HepG2 (cell line): ENCODE data around the gene DGCR2. TPM values are rescaled to one million over a fixed set of nuclear protein-coding genes. Genes with fewer than 3 reads are reported as not detected.

Experiments used
- ATAC-seq: fragments of 200-7000 bp; cut with Tn5 transposase; 3 replicates; pipeline ENCODE4 v1.9.1; 2020; ENCODE audit warnings: mild to moderate bottlenecking, moderate library complexity
- BruUV-seq: library from RNA; stranded (reverse); fragments of 400-500 nt; replicated peaks from 2 replicates; lab custom pipeline; 2021; lab: Mats Ljungman, UMichigan
- CTCF ChIA-PET: fragments of 300-600 bp; formaldehyde crosslinking; extraction: SDS; loops from one replicate; lab custom pipeline; 2021; ENCODE audit warnings: low total read pairs, inconsistent platforms, low intra/inter-chr PET ratio; lab: Yijun Ruan, JAX
- POLR2A ChIA-PET: fragments of 350-600 bp; sonication (Branson Sonifier 250); formaldehyde crosslinking; loops from one replicate; lab custom pipeline; 2020; ENCODE audit warnings: antibody characterized with exemption, inconsistent platforms; lab: Yijun Ruan, JAX
- DNase-seq: peaks from one replicate; pipeline ENCODE4 v3.0.0-alpha.2; 2015; ENCODE audit warnings: low spot score
- FAIRE-seq: peaks from 3 replicates; lab custom pipeline; 2011; peaks lifted over from hg19 to GRCh38; lab: Jason Lieb, UNC
- H2AFZ ChIP-seq: one replicate; pipeline ENCODE4 v1.6.1; 2011; ENCODE audit warnings: low read length, inconsistent platforms
- H3K27ac ChIP-seq: fragments of 300-600 bp; 3 replicates; pipeline ENCODE4 v1.8.0; 2011; ENCODE audit warnings: mixed run types, mild to moderate bottlenecking, mixed read lengths, low read length, inconsistent platforms; ENCODE audit not compliant: insufficient read depth; ENCODE audit errors: extremely low read length
- H3K27me3 ChIP-seq, 2 experiments: fragments of 200-600 bp in 1 of 2; 2 replicates in 1 of 2; 3 replicates in 1 of 2; pipeline versions ENCODE4 v1.6.0 to v1.8.0; 2011; ENCODE audit warnings: low read length in 2 of 2, mild to moderate bottlenecking in 2 of 2, moderate library complexity in 2 of 2, inconsistent platforms in 1 of 2; ENCODE audit not compliant: insufficient read depth in 2 of 2, control insufficient read depth in 1 of 2
- H3K36me3 ChIP-seq, 2 experiments: fragments of 200-600 bp in 1 of 2; replicated peaks in 1 of 2; 2 replicates in 1 of 2; 3 replicates in 1 of 2; pipeline versions ENCODE4 v1.5.1 to v1.8.0; 2011; ENCODE audit warnings: low read length in 2 of 2, inconsistent platforms in 1 of 2; ENCODE audit not compliant: insufficient read depth in 2 of 2, control insufficient read depth in 1 of 2
- H3K4me1 ChIP-seq: 2 replicates; pipeline ENCODE4 v1.5.1; 2012; ENCODE audit warnings: low read length, inconsistent platforms; ENCODE audit not compliant: insufficient read depth
- H3K4me2 ChIP-seq: 2 replicates; pipeline ENCODE4 v1.6.0; 2011; ENCODE audit warnings: low read depth, low read length, inconsistent platforms
- H3K4me3 ChIP-seq, 3 experiments: fragments of 200-600 bp in 1 of 3; sonication (generic), shearing (Covaris generic) in 1 of 3; replicated peaks in 1 of 3; 2 replicates each; pipeline ENCODE4 v1.5.1; 2011 to 2016; ENCODE audit warnings: low read length in 3 of 3, inconsistent platforms in 2 of 3, low read depth in 2 of 3, mild to moderate bottlenecking in 2 of 3, control low read depth in 1 of 3, mixed read lengths in 1 of 3; ENCODE audit not compliant: insufficient read depth in 1 of 3
- H3K79me2 ChIP-seq: one replicate; pipeline ENCODE4 v1.6.1; 2011; ENCODE audit warnings: low read length, inconsistent platforms; ENCODE audit not compliant: insufficient read depth
- H3K9ac ChIP-seq: 2 replicates; pipeline ENCODE4 v1.6.0; 2011; ENCODE audit warnings: mild to moderate bottlenecking, low read depth, low read length, inconsistent platforms; ENCODE audit not compliant: insufficient read depth
- H3K9me3 ChIP-seq: 2 replicates; pipeline ENCODE4 v1.5.1; 2012; ENCODE audit warnings: mild to moderate bottlenecking, low read length
- H4K20me1 ChIP-seq: 2 replicates; pipeline ENCODE4 v1.6.0; 2011; ENCODE audit warnings: inconsistent platforms, mild to moderate bottlenecking, low read length, moderate library complexity; ENCODE audit not compliant: insufficient read depth
- ARID3A ChIP-seq: IDR thresholded peaks from 2 replicates; pipeline ENCODE4 v1.6.1; 2012; ENCODE audit warnings: low read depth, low read length, improper control_type of control experiment
- CTCF ChIP-seq: sonication (generic); formaldehyde crosslinking; IDR thresholded peaks from 2 replicates; pipeline ENCODE4 v1.5.0; 2020; ENCODE audit warnings: mild to moderate bottlenecking, missing genetic modification reagents, moderate library complexity
- GATAD2A ChIP-seq: IDR thresholded peaks from 2 replicates; pipeline ENCODE4 v1.6.1; 2016
- IRF9 ChIP-seq: sonication (generic); formaldehyde crosslinking; IDR thresholded peaks from 2 replicates; pipeline ENCODE4 v1.8.0; 2022; ENCODE audit warnings: missing genetic modification reagents, mild to moderate bottlenecking, borderline replicate concordance
- MTA1 ChIP-seq: sonication (generic); formaldehyde crosslinking; IDR thresholded peaks from 2 replicates; pipeline ENCODE4 v1.4.0; 2020; ENCODE audit warnings: missing genetic modification reagents, mild to moderate bottlenecking, borderline replicate concordance
- SAP130 ChIP-seq: IDR thresholded peaks from 2 replicates; pipeline ENCODE4 v1.6.1; 2016; ENCODE audit warnings: low read depth
- SMC3 ChIP-seq: IDR thresholded peaks from 2 replicates; pipeline ENCODE4 v1.6.1; 2011; ENCODE audit warnings: low read length, improper control_type of control experiment
- STAG1 ChIP-seq: sonication (generic); formaldehyde crosslinking; IDR thresholded peaks from 2 replicates; pipeline ENCODE4 v1.4.0; 2020; ENCODE audit warnings: missing genetic modification reagents
- ZBTB1 ChIP-seq: sonication (generic); formaldehyde crosslinking; IDR thresholded peaks from 2 replicates; pipeline ENCODE4 v1.4.0; 2020; ENCODE audit warnings: missing genetic modification reagents, borderline replicate concordance
- ZBTB46 ChIP-seq: sonication (generic); formaldehyde crosslinking; IDR thresholded peaks from 2 replicates; pipeline ENCODE4 v1.4.0; 2020; ENCODE audit warnings: mild to moderate bottlenecking, missing genetic modification reagents, borderline replicate concordance
- ZEB1 ChIP-seq: IDR thresholded peaks from 2 replicates; pipeline ENCODE4 v1.6.1; 2012; ENCODE audit warnings: mild to moderate bottlenecking, low read depth, inconsistent platforms; ENCODE audit not compliant: insufficient replicate concordance
- ZNF451 ChIP-seq: sonication (generic); formaldehyde crosslinking; IDR thresholded peaks from 2 replicates; pipeline ENCODE4 v1.5.0; 2020; ENCODE audit warnings: mild to moderate bottlenecking, missing genetic modification reagents
- ZNF501 ChIP-seq: sonication (generic); formaldehyde crosslinking; IDR thresholded peaks from 2 replicates; pipeline ENCODE4 v1.5.1; 2020; ENCODE audit warnings: mild to moderate bottlenecking, moderate library complexity, missing genetic modification reagents
- WGBS: methylation state at CpG from one replicate; pipeline ENCODE4 v1.1.6; 2017; ENCODE audit warnings: low lambda C conversion rate; 5-methylcytosine and 5-hydroxymethylcytosine counted together
- in situ Hi-C: cut with HindIII; loops from 2 replicates; pipeline ENCODE4 v1.10.0; 2017; ENCODE audit warnings: low pct_unique_long_range_greater_than_20kb; ENCODE audit not compliant: extremely low pct_ligation_motif_present
- intact Hi-C: fragments of 100-400 bp; cut with micrococcal nuclease; formaldehyde crosslinking; loops from one replicate; pipeline ENCODE4 v1.10.0; 2022; ENCODE audit not compliant: unreplicated experiment
- polyA plus RNA-seq, 8 experiments: library from polyadenylated mRNA; depleted of rRNA in 3 of 8; stranded (reverse) in 7 of 8; unstranded in 1 of 8; fragments of >200 nt; fragmentation: Illumina TruSeq in 4 of 8; extraction: Trizol in 4 of 8; gene quantifications; 2 replicates each; pipeline versions ENCODE4 v1.2.1 to v1.2.3, GENCODE V29; 2011 to 2016; ENCODE audit warnings: low read depth in 4 of 8, missing spikeins in 1 of 8, mixed read lengths in 1 of 8; ENCODE audit not compliant: insufficient read depth in 1 of 8
- total RNA-seq, 5 experiments: library from RNA; depleted of rRNA; stranded (reverse); fragments of >200 nt; fragmentation: Illumina TruSeq; extraction: Trizol; gene quantifications; 2 replicates each; pipeline ENCODE4 v1.2.3, GENCODE V29; 2016; ENCODE audit warnings: low read depth in 1 of 5
- TF ChIP-seq, protein P1 (sequence below): sonication (generic); formaldehyde crosslinking; IDR thresholded peaks from 2 replicates; pipeline ENCODE4 v1.4.0; 2020; ENCODE audit warnings: low read depth, mild to moderate bottlenecking, missing genetic modification reagents

Gene DGCR2
- total and polyA plus RNA-seq, 2 of the 13 experiments (the other 11 are each of a cell fraction or from before 2014, with no cell fraction given): 23.1 to 35.3 TPM

DNA sequence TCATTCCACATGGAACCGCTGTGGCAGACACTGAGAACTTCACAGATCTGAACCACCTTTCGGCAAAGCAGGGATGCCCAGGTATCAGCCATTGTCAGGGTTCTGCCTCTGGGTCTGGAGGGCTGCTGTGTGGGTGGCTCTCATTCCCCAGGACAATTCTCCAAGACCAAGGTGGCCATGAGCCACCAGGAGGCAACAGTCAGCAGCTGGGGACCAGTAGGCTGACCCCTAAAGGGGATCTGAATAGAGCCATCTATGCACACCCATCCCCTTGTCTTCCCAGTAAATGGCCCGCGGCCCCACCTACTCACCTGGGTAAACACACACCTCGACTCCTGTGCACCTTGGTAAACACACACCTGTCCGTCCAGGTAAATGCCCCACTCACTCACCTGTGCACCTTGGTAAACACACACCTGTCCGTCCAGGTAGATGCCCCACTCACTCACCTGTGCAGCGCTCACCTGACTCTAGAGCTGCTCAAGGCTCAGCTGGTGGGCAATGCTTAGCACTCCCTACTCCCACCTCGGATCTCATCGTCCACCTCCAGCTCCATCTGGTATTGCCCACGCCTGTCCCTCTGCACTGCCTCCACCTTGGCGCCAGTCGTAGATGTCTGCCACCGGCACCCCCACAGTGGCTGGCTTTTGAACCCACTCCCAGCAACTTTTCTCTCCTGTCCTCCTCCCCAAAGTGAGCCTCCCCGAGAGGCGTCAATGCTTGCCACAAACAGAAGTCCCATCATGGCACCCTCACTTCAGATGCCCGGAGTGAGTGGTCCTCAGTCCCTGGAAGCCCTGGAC, 46.1 kb upstream of the DGCR2 start:
- intact Hi-C loops: no loop called here
- ATAC-seq (peak; percentile 39), FAIRE-seq (no peak), DNase-seq (no peak)
- Histone ChIP-seq H3K36me3 (no peaks in the 10 kb centered on the region), H3K9ac (no peak overlapping the region), H4K20me1 (peaks cover 11% of the 10 kb centered on the region; the same call in 1 of the 2 replicates), H3K4me3 (peak overlapping the region in 1 of 3 experiments; percentile 98; a peak in 1 of 6 replicates), H3K4me2 (peak overlapping the region; percentile 96; the same call in 1 of the 2 replicates), H3K27me3 (peaks cover 7 to 39% of the 10 kb centered on the region in 2 experiments), H3K27ac (no peak overlapping the region), H3K79me2 (peaks cover 18% of the 10 kb centered on the region), H3K9me3 (no peaks in the 10 kb centered on the region), H3K4me1 (peaks cover 36% of the 10 kb centered on the region), H2AFZ (no peak overlapping the region)
- in situ Hi-C loops: no loop called here
- ChIA-PET POLR2A (interaction anchor here (1.3 to 1.9 kb wide), 2 partner anchors 10 to 24 kb away, joined by 3 to 5 read pairs; partner anchors contain the start of genes ESS2 and SLC25A1), CTCF (no interaction called here)
- BruUV-seq: no TSS peak
- WGBS: 46% methylated on average over 14 of the region's 17 CpGs
- TF ChIP-seq ZNF501: no peak
- TF ChIP-seq MTA1 (CRISPR knock-in tag): 0 out of 2 replicates have a peak, but pooled peaks have one; percentile 10
- TF ChIP-seq SAP130 (CRISPR knock-in tag): peak; percentile 22; the same call in 1 of the 2 replicates
- TF ChIP-seq ZBTB46: no peak
- TF ChIP-seq SMC3: peak; percentile 45; the same call in 1 of the 2 replicates
- TF ChIP-seq ZNF451 (CRISPR knock-in tag): no peak
- peak; percentile 48 for TF ChIP-seq CTCF
- TF ChIP-seq ZEB1: peak; percentile 97
- TF ChIP-seq ZBTB1 (CRISPR knock-in tag): no peak
- TF ChIP-seq ARID3A: no peak
- no peak for TF ChIP-seq IRF9
- TF ChIP-seq STAG1 (CRISPR knock-in tag): peak; percentile 31; the same call in 1 of the 2 replicates
- TF ChIP-seq, protein P1, sequence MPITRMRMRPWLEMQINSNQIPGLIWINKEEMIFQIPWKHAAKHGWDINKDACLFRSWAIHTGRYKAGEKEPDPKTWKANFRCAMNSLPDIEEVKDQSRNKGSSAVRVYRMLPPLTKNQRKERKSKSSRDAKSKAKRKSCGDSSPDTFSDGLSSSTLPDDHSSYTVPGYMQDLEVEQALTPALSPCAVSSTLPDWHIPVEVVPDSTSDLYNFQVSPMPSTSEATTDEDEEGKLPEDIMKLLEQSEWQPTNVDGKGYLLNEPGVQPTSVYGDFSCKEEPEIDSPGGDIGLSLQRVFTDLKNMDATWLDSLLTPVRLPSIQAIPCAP (CRISPR knock-in tag): no peak
- no peak for TF ChIP-seq GATAD2A (CRISPR knock-in tag)
